Peyer's patch (tissue), 4 donors: ENCODE measurements around the gene TEX55. TPM values are rescaled to one million over a fixed set of nuclear protein-coding genes. Genes with fewer than 3 reads are reported as not detected.
A peak's percentile ranks its signal among the peaks of the same experiment; 100 is the strongest.
"Not testable (repeated sequence)": the region's sequence is repeated elsewhere in the genome, so short reads cannot be mapped to it uniquely, and the experiment has no call there.

ENCODE experiments used
- DNase-seq, 3 donors: peaks; one replicate each; pipeline ENCODE4 v3.0.0-alpha.2; 2017 to 2019
- H3K27ac ChIP-seq, 4 donors: fragments of 200-600 bp; sonication (generic); one replicate each; pipeline ENCODE4 v1.5.1; 2016 to 2019
- H3K27me3 ChIP-seq, 2 donors: fragments of 200-600 bp; sonication (generic); one replicate each; pipeline ENCODE4 v1.5.1; 2019
- H3K36me3 ChIP-seq, 3 donors: fragments of 200-600 bp; sonication (generic); one replicate each; pipeline ENCODE4 v1.5.1; 2016 to 2019
- H3K4me1 ChIP-seq, 4 donors: fragments of 200-600 bp; sonication (generic); one replicate each; pipeline ENCODE4 v1.5.1; 2016 to 2019
- H3K4me3 ChIP-seq, 4 donors: fragments of 200-600 bp; sonication (generic); 1 replicate in 3 of 4; 2 replicates in 1 of 4; pipeline ENCODE4 v1.5.1; 2016 to 2019; ENCODE audit warnings: mild to moderate bottlenecking in 1 of 4
- H3K9me3 ChIP-seq, 4 donors: fragments of 200-600 bp; sonication (generic); one replicate each; pipeline ENCODE4 v1.5.1; 2016 to 2019; ENCODE audit warnings: mild to moderate bottlenecking in 1 of 4
- POLR2A ChIP-seq, 2 donors: fragments of 450-650 bp; IDR thresholded peaks; one replicate each; pipeline ENCODE4 v1.5.1; 2017; ENCODE audit warnings: antibody characterized with exemption in 2 of 2, mild to moderate bottlenecking in 2 of 2, moderate library complexity in 2 of 2
- total RNA-seq, 4 donors: library from RNA; depleted of rRNA; stranded (reverse); fragments of >200 nt; gene quantifications; one replicate each; pipeline ENCODE4 v1.1.0, GENCODE V29; 2016
- TF ChIP-seq, protein P1 (sequence below), 6 experiments: fragments of 450-650 bp in 4 of 6; fragments of 200-600 bp in 2 of 6; sonication (generic) in 1 of 6; IDR thresholded peaks; one replicate each; pipeline ENCODE4 v1.5.1; 2017 to 2019; ENCODE audit warnings: antibody characterized with exemption in 6 of 6, mild to moderate bottlenecking in 3 of 6, moderate library complexity in 1 of 6

The TEX55 gene
- not detected for total RNA-seq

DNA sequence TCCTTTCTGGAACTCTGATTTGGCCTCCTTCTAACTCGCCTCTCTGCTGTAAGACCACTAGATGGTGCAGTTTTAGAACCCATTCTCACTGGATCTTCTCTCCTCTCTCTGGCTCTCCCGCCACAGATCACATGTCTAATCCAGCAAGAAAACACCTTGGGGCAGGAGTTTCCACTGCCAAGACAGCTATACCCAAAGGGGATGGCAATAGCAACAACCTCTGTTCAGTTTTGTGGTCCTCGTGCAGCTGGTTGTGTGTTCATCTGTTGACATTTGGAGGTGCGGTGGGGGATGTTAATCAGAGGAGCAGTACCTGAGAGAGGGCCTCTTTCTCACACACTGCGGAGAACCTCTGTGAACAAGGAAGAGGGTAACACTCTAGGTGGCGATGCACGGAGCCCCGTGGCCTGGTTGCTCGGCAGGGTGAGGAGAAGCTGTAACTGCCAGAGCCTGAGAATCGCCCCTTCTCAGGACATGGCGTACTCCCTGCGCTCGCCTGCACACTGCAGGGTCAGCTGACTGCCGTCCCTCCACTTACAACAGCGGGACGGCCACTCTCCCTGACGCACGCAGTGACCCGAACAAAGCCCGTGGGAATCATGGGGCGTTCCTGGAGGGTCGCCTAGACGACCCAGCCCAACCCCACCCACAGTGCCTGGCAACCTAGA, at the start of gene TEX55:
Gene TEX55, plus strand, starts transcription at position 666 of the 668 bp plus-strand sequence. CDS start 25 bp downstream, outside the sequence.
- Histone ChIP-seq H3K4me3 (no peak within 1 kb of the TSS), H3K27ac (no peak within 1 kb of the TSS), H3K36me3 (no peaks in the 10 kb centered on the region), H3K4me1 (no peaks in the 10 kb centered on the region), H3K9me3 (no peaks in the 10 kb centered on the region), H3K27me3 (no peaks in the 10 kb centered on the region)
- no peak for DNase-seq
- no peak for TF ChIP-seq POLR2A (IDR thresholded peaks at IDR 0.05)
- TF ChIP-seq, protein P1, sequence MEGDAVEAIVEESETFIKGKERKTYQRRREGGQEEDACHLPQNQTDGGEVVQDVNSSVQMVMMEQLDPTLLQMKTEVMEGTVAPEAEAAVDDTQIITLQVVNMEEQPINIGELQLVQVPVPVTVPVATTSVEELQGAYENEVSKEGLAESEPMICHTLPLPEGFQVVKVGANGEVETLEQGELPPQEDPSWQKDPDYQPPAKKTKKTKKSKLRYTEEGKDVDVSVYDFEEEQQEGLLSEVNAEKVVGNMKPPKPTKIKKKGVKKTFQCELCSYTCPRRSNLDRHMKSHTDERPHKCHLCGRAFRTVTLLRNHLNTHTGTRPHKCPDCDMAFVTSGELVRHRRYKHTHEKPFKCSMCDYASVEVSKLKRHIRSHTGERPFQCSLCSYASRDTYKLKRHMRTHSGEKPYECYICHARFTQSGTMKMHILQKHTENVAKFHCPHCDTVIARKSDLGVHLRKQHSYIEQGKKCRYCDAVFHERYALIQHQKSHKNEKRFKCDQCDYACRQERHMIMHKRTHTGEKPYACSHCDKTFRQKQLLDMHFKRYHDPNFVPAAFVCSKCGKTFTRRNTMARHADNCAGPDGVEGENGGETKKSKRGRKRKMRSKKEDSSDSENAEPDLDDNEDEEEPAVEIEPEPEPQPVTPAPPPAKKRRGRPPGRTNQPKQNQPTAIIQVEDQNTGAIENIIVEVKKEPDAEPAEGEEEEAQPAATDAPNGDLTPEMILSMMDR (IDR thresholded peaks at IDR 0.05) = peak in 4 of 6 experiments; percentile 40 to 73 (median 66)

- TF ChIP-seq, protein P1 (IDR thresholded peaks at IDR 0.05) = no peak
- no peak for TF ChIP-seq POLR2A (IDR thresholded peaks at IDR 0.05)
- Histone ChIP-seq H3K36me3 (no peaks in the 10 kb centered on the region), H3K4me1 (no peaks in the 10 kb centered on the region), H3K27ac (no peak overlapping the region), H3K9me3 (no peaks in the 10 kb centered on the region), H3K4me3 (no peak overlapping the region), H3K27me3 (no peaks in the 10 kb centered on the region)
- no peak for DNase-seq
Observed at GRCh38 chr3:119098003-119098402, 48.0 kb upstream of the TEX55 start.

GRCh38 chr3:119098619-119099222, 47.2 kb upstream of the TEX55 start:
- no peak overlapping the region for H3K27ac ChIP-seq
- no peaks in the 10 kb centered on the region for H3K27me3 ChIP-seq
- H3K4me3 ChIP-seq = no peak overlapping the region
- DNase-seq = no peak
- H3K4me1 ChIP-seq = no peaks in the 10 kb centered on the region
- no peak for TF ChIP-seq POLR2A (IDR thresholded peaks at IDR 0.05)
- TF ChIP-seq, protein P1 (IDR thresholded peaks at IDR 0.05) = peak in 5 of 6 experiments; percentile 34 to 57 (median 52)
- H3K36me3 ChIP-seq = no peaks in the 10 kb centered on the region
- no peaks in the 10 kb centered on the region for H3K9me3 ChIP-seq

- H3K27me3 ChIP-seq = no peaks in the 10 kb centered on the region
Observed at GRCh38 chr3:119099785-119100184, 46.2 kb upstream of the TEX55 start.

GRCh38 chr3:119104031-119104430, 41.9 kb upstream of the TEX55 start:
- no peaks in the 10 kb centered on the region for H3K36me3 ChIP-seq
- H3K9me3 ChIP-seq = no peaks in the 10 kb centered on the region
- H3K4me3 ChIP-seq = no peak overlapping the region
- no peaks in the 10 kb centered on the region for H3K27me3 ChIP-seq
- no peaks in the 10 kb centered on the region for H3K4me1 ChIP-seq
- TF ChIP-seq POLR2A (IDR thresholded peaks at IDR 0.05) = no peak
- TF ChIP-seq, protein P1 (IDR thresholded peaks at IDR 0.05) = no peak
- no peak overlapping the region for H3K27ac ChIP-seq
- DNase-seq = no peak

More at GRCh38 chr3:119099785-119100184, 46.2 kb upstream of the TEX55 start:
- no peaks in the 10 kb centered on the region for H3K9me3 ChIP-seq
- no peak overlapping the region for H3K27ac ChIP-seq
- H3K36me3 ChIP-seq = no peaks in the 10 kb centered on the region
- no peaks in the 10 kb centered on the region for H3K4me1 ChIP-seq
- TF ChIP-seq POLR2A (IDR thresholded peaks at IDR 0.05) = no peak
- TF ChIP-seq, protein P1 (IDR thresholded peaks at IDR 0.05) = no peak
- no peak overlapping the region for H3K4me3 ChIP-seq
- no peak for DNase-seq

- H3K27me3 ChIP-seq, H3K9me3 ChIP-seq, H3K36me3 ChIP-seq, DNase-seq, H3K4me3 ChIP-seq, H3K27ac ChIP-seq, H3K4me1 ChIP-seq: not testable (repeated sequence)
Observed at GRCh38 chr3:119118330-119118729, 27.6 kb upstream of the TEX55 start.
